Activated CD4-positive, alpha-beta T cell treated with anti-CD3 and anti-CD28 coated beads, Interleukin-2, amount 50 U/mL, for 4 hours (primary cell): ENCODE results near the gene CNTN1.

ENCODE experiments used
- DNase-seq, 2 experiments: peaks; one replicate each; pipeline ENCODE4 v3.0.0-alpha.2; 2020

Gene CNTN1

DNA sequence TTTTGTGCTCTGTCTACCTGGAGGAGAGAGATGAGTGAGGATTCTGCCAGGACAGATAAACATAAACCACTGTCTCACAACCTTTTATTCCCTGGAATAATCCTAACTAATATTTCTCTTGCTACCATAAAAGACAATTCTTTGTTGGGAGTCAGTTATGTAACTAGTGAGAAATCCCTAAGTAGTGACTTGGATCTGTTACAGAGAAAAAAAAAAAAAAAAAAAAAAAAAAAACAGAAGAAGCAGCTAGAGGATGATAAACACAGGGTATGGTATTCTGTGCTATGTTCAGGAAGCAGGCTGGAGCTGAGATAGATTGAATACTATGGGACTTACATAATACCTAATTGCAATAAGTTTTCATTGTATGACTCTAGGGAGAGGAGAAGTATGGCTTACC, 178.7 kb downstream of the CNTN1 start:
- DNase-seq, result no peak

- DNase-seq, result no peak
Observed at GRCh38 chr12:40874868-40875267, 182.6 kb downstream of the CNTN1 start.

- DNase-seq, result no peak
Observed at GRCh38 chr12:40889329-40889728, 197.1 kb downstream of the CNTN1 start.

GRCh38 chr12:40892528-40892927, 200.3 kb downstream of the CNTN1 start:
- DNase-seq, result no peak

- DNase-seq, result no peak
Observed at GRCh38 chr12:40898505-40898904, 206.3 kb downstream of the CNTN1 start.

DNA sequence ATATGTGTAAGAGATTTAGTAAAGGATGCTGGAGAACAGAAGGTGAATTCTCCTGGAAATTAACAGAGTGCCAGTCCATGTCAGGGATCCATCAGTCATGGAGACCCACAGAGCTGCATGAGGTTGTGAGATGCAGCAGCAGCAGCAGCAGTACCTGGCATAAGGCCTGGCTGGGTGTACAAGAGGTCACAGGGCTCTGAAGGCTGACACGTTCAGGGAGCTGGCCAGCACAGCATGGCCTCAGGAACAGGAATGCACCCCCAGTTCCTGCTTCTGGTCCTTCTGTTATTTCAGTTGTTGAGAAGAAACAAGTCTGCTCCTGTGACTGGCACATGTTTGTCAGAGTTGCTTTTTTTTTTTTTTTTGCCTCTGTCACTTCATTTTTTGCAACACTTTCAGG, 210.8 kb downstream of the CNTN1 start:
- no peak for DNase-seq

DNA sequence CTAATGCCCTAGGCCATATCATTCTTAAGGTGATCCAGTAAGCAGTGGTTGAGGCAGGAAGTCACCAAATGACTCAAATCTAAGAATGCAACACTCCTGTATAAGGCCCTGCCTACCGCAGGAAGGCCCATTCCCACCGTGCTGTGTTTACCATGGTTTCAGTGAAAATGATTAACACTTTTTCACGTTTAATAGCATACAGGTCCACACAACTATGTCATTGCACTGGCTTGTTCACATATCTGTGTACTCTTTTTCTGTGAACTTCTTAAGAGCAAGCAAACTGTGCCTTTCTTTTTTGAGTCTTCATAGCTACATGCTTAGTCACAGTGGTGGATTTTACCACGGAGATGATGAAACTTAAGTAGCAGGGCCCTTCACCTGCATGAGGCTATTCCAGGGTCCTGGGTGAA, 214.9 kb downstream of the CNTN1 start:
- DNase-seq, result no peak

GRCh38 chr12:40911676-40912075, 219.4 kb downstream of the CNTN1 start:
- no peak for DNase-seq

DNA sequence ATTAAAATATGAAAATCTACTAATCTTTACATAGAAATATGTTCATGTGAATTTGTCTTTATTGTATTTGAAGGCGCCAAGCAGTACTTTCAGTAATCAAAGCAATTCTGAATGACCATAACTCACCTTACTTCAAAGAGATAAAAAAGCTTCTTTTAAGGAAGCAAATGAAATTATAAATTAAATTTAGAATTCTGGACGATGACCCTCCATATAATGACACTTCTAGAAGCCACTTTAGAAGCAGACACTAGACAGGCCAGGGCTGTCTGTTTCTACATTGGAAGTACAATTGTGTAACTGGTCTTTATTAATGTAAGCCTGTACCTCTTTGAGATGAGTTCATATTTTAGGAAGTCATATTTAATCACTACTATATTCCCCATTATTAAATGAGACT, 222.9 kb downstream of the CNTN1 start:
- no peak for DNase-seq

- no peak for DNase-seq
Observed at GRCh38 chr12:40917561-40917960, 225.3 kb downstream of the CNTN1 start.

GRCh38 chr12:40921563-40922163, 229.4 kb downstream of the CNTN1 start:
- DNase-seq, result no peak

DNA sequence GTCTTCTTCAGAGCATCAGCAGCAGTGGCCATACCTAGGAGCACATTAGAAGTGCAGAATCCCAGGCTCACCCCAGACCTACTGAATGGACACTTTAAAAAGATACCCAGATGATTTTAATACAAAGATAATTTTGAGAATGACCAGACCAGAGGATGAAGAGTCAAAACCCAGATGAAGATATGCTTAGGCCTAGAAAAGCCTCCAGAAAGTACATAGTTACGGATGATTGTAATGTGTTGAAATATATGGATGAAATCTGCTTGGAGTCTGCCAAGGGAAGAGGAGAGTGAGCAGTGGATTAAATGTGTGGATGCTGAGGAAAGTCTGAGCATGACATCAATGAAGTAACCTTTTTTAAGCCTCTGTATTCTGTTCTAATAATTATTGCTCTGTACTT, 245.7 kb downstream of the CNTN1 start:
- DNase-seq, result no peak

GRCh38 chr12:40942326-40942725, 250.1 kb downstream of the CNTN1 start:
- DNase-seq, result no peak

- DNase-seq, result no peak
Observed at GRCh38 chr12:40945772-40946171, 253.5 kb downstream of the CNTN1 start.

GRCh38 chr12:40946612-40947194, 254.5 kb downstream of the CNTN1 start:
- DNase-seq, result no peak

- no peak for DNase-seq
Observed at GRCh38 chr12:40947797-40948196, 255.6 kb downstream of the CNTN1 start.

DNA sequence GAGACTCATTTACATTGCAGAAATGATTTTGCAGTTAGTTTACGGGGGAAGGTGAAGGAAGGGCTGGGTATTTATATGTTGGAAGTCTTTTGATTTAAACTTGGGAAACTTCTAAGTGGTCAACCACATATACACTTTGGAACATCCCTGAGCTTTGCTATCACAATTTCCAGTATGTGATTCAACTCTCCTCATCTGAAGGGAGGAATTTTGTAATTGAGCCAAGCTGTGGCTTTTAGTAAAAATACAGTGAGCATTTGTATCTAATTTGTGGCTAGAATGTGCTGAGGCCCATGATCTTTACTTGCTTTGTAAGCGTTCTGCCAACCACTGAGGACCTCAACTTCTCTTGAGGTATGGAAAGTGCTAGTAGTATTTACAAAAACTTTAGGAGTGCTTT, 260.8 kb downstream of the CNTN1 start:
- no peak for DNase-seq

GRCh38 chr12:40957417-40957816, 265.2 kb downstream of the CNTN1 start:
- no peak for DNase-seq

DNA sequence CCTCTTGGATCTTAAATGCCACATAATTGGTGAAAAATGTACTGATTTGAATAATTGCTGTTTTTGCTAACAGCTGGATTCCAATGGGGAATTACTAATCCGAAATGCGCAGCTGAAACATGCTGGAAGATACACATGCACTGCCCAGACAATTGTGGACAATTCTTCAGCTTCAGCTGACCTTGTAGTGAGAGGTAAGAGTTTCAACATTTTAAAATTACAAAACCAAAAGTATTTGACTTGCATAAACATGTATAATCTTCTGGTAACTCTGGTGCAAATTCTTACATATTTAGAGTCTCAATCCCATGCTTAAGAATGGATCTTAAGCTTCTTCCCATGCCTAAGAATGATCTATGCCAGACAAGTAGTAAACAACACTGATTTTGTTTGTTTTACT, 266.8 kb downstream of the CNTN1 start:
- DNase-seq, result no peak

DNA sequence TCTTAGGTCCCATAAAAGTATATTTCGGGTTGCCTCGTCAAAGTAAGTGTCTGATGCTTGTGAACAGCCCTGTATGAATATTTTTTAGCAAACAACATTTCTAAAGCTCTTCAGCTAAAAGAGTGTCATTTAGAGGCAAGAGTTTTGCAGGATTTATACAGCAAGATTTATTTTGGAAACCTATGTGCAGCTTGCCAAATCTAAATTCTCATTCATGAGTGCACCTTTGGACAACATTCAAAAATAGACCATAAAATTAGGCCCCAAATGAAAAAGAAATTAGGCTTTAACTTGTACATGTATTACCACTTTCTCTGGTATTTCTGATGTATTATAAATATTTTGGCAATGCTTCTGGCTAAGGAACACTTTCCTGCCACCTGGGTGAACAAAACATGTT, 271.5 kb downstream of the CNTN1 start:
- DNase-seq, result no peak

DNA sequence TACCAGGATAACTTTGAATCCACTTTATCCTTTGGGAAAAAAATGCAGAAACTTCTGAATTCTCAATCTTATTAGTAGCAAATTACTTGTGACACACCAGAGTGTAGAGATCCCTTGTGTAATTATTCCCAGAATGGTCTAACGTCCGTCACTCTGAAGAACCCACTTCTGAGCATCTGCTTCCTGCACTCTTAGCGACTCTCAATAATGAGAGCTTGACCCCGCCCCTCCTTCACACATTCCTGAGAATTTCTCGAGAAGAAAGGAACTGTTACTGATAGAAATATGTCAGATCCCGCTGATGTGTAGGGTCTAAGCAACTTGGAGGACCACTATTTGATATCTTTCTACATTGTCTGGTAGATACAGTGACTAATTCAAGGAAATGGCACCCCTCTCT, 277.6 kb downstream of the CNTN1 start:
- no peak for DNase-seq

GRCh38 chr12:40970320-40970907, 278.2 kb downstream of the CNTN1 start:
- no peak for DNase-seq

- no peak for DNase-seq
Observed at GRCh38 chr12:40971911-40972310, 279.7 kb downstream of the CNTN1 start.

GRCh38 chr12:40976546-40976945, 284.3 kb downstream of the CNTN1 start:
- DNase-seq, result no peak

DNA sequence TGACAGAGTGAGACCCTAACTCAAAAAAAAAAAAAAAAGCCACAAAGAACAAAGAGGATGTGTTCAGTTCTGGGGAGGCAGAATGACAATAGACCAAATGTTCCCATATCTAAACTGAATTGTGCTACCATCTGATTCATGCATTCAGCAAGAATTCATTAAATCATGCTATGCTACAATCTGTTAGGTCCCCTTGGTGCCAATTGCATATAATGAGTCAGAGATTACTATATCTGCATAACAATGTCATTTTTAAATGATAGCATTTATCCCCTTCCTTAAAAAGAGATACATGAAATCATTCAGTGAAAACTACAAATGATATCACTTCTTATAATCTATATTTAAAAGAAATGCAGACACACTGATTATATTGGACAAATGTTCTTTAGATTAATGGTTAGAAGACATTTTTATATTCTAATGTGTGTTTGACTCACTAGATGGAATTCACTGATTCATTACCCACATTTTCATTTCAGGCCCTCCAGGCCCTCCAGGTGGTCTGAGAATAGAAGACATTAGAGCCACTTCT, 288.3 kb downstream of the CNTN1 start:
- no peak for DNase-seq
